ENCODE results near the gene TRPC6.

Gene TRPC6

GRCh38 chr11:101435408-101435973 is 148.3 kb downstream of the TRPC6 start:
- H3K27ac ChIP-seq (ENCODE audit: low read depth, low read length) = no peak overlapping the region
- H3K4me1 ChIP-seq (ENCODE audit: control insufficient read depth, low read length) = peaks cover 5% of the 10 kb centered on the region; the same call in 1 of the 2 replicates
- H3K27me3 ChIP-seq (ENCODE audit: control insufficient read depth, low read length) = 0 out of 2 replicates have a peak, but pooled peaks cover 2% of the 10 kb centered on the region
- no peaks in the 10 kb centered on the region for H3F3A ChIP-seq (ENCODE audit: control insufficient read depth, insufficient read depth)
- H3K79me2 ChIP-seq (ENCODE audit: control insufficient read depth, low read length) = no peaks in the 10 kb centered on the region
- TF ChIP-seq CTCF (IDR thresholded peaks at IDR 0.05; ENCODE audit: low read depth, low read length, poor library complexity, severe bottlenecking) (no peak), EZH2phosphoT487 (IDR thresholded peaks at IDR 0.05; ENCODE audit: borderline replicate concordance, low read length) (no peak)
- H3K9me2 ChIP-seq (replicated peaks; ENCODE audit: control insufficient read depth, low read length) = no peaks in the 10 kb centered on the region
- no peaks in the 10 kb centered on the region for H3K9me3 ChIP-seq (ENCODE audit: control insufficient read depth, insufficient read depth, low read length)
- H3K36me3 ChIP-seq (ENCODE audit: control insufficient read depth, low read length) = no peaks in the 10 kb centered on the region
- H3K4me3 ChIP-seq (ENCODE audit: low read length) = no peak overlapping the region
- no peak overlapping the region for H3K4me2 ChIP-seq (ENCODE audit: low read length)
- no peaks in the 10 kb centered on the region for H4K20me1 ChIP-seq (ENCODE audit: control insufficient read depth, insufficient read depth, low read depth, low read length)

GRCh38 chr11:101434026-101434643 is 149.7 kb downstream of the TRPC6 start:
- H3F3A ChIP-seq (ENCODE audit: control insufficient read depth, insufficient read depth) = no peaks in the 10 kb centered on the region
- H3K9me3 ChIP-seq (ENCODE audit: control insufficient read depth, insufficient read depth, low read length) = no peaks in the 10 kb centered on the region
- no peak overlapping the region for H3K4me3 ChIP-seq (ENCODE audit: low read length)
- H3K27me3 ChIP-seq (ENCODE audit: control insufficient read depth, low read length) = 0 out of 2 replicates have a peak, but pooled peaks cover 2% of the 10 kb centered on the region
- no peaks in the 10 kb centered on the region for H3K36me3 ChIP-seq (ENCODE audit: control insufficient read depth, low read length)
- no peaks in the 10 kb centered on the region for H4K20me1 ChIP-seq (ENCODE audit: control insufficient read depth, insufficient read depth, low read depth, low read length)
- no peaks in the 10 kb centered on the region for H3K9me2 ChIP-seq (replicated peaks; ENCODE audit: control insufficient read depth, low read length)
- no peak overlapping the region for H3K4me2 ChIP-seq (ENCODE audit: low read length)
- H3K4me1 ChIP-seq (ENCODE audit: control insufficient read depth, low read length) = peaks cover 7% of the 10 kb centered on the region
- no peaks in the 10 kb centered on the region for H3K79me2 ChIP-seq (ENCODE audit: control insufficient read depth, low read length)
- TF ChIP-seq CTCF (IDR thresholded peaks at IDR 0.05; ENCODE audit: low read depth, low read length, poor library complexity, severe bottlenecking) (no peak), EZH2phosphoT487 (IDR thresholded peaks at IDR 0.05; ENCODE audit: borderline replicate concordance, low read length) (no peak)
- no peak overlapping the region for H3K27ac ChIP-seq (ENCODE audit: low read depth, low read length)

- no peak overlapping the region for H3K4me2 ChIP-seq (ENCODE audit: low read length)
These were observed 150.7 kb downstream of the TRPC6 start for GRCh38 chr11:101433151-101433550.

More at GRCh38 chr11:101433151-101433550, 150.7 kb downstream of the TRPC6 start:
- H3K27me3 ChIP-seq (ENCODE audit: control insufficient read depth, low read length) = 0 out of 2 replicates have a peak, but pooled peaks cover 2% of the 10 kb centered on the region
- H4K20me1 ChIP-seq (ENCODE audit: control insufficient read depth, insufficient read depth, low read depth, low read length) = no peaks in the 10 kb centered on the region
- no peak overlapping the region for H3K27ac ChIP-seq (ENCODE audit: low read depth, low read length)
- no peak for TF ChIP-seq EZH2phosphoT487 (IDR thresholded peaks at IDR 0.05; ENCODE audit: borderline replicate concordance, low read length)
- TF ChIP-seq CTCF (IDR thresholded peaks at IDR 0.05; ENCODE audit: low read depth, low read length, poor library complexity, severe bottlenecking) = no peak
- H3F3A ChIP-seq (ENCODE audit: control insufficient read depth, insufficient read depth) = no peaks in the 10 kb centered on the region
- H3K4me3 ChIP-seq (ENCODE audit: low read length) = no peak overlapping the region
- no peaks in the 10 kb centered on the region for H3K9me3 ChIP-seq (ENCODE audit: control insufficient read depth, insufficient read depth, low read length)
- no peaks in the 10 kb centered on the region for H3K36me3 ChIP-seq (ENCODE audit: control insufficient read depth, low read length)
- no peaks in the 10 kb centered on the region for H3K9me2 ChIP-seq (replicated peaks; ENCODE audit: control insufficient read depth, low read length)
- no peaks in the 10 kb centered on the region for H3K79me2 ChIP-seq (ENCODE audit: control insufficient read depth, low read length)
- peaks cover 10% of the 10 kb centered on the region for H3K4me1 ChIP-seq (ENCODE audit: control insufficient read depth, low read length)
